Inferior parietal cortex (tissue), 1 donor: ENCODE data around the gene HHIPL2.
"Not testable (repeated sequence)": the region's sequence is repeated elsewhere in the genome, so short reads cannot be mapped to it uniquely, and the experiment has no call there.

Experiments used
- DNase-seq: peaks from one replicate; pipeline ENCODE4 v3.0.0-alpha.2; 2016; ENCODE audit errors: extremely low spot score

The HHIPL2 gene

DNA sequence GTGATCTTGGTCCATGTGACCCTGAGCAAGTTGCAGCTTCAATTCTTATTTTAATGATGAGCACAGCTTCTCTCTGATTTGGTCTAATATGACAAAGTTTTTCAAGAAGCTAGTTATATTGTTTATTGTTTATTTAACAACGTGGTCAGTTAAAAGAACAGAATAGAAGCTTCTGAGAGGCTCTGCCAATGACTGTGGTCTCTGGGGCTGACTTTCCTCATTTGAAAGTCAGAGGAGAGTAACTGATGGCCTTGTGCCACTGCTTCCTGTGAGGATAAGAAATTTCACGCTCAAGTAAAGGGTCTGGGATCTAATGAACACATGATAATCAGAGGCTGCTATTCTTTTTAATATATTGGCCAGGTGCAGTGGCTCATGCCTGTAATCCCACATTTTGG lies 7.3 kb downstream of the HHIPL2 start:
- DNase-seq = no peak

DNA sequence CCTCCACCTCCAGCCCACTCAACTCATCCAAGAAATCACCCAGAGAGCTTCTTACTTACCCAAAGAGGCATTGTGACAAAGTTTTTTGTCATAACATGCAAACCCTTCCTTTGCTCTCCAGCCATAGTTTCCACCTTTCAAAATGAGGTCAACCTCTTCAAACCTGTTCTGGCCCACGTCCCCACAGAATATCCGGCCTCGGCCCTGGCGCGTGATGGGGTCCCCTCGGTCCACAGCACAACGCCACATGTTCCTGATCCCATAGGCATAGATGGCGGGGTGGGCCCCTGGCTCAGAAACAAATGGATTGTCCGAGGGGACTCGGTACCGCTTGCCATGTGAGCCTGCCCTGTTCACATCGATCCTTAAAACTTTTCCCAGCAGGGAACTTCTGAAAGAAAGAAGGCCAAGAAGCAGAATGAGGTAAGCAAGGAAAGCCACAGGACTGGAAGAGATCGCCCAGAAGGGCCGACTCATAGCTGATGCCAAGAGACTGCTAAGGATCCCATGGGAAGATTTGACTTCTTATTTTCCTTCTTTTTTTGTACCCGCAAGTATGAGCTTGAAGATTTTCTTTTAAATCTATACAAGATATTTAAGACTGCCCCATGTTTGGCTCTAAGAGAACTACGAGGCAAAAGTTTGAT lies 7.8 kb downstream of the HHIPL2 start:
- DNase-seq = no peak

DNA sequence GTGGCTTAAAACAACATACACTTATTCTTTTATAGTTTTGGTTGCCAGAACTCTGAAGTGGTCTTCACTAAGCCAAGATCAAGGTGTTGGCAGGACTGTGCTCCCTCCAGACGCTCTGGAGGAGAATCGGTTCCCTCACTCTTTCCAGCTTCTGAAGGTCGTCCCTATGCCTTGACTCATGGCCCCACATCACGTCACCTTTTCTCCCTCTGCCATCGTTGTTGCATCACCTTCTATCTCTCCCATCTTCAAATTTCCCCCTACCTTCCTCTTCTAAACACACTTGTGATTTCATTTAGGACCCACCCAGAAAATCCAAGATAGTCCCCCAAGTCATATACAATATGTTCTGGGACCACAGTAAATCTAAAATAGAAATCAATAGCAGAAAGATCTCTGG lies 12.4 kb downstream of the HHIPL2 start:
- no peak for DNase-seq

DNA sequence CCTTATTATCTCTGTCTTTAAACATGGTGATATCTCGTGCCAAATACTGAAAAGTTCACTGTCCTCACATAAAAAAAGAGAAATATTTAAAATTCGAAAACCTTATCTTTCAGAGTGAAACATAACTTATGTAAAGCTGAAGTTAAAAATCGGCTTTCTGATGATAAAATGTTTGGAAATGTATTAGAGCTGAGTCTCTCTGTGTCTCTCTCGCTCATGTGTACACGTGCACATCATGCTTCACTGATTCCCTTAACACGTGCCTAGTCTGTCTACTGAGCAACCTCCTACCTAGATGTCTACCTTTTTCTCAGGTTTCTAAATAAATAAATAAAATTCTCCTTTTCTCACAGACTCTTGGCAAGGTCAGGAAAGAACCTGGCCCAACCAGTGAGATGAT lies 17.1 kb downstream of the HHIPL2 start:
- DNase-seq = no peak

DNA sequence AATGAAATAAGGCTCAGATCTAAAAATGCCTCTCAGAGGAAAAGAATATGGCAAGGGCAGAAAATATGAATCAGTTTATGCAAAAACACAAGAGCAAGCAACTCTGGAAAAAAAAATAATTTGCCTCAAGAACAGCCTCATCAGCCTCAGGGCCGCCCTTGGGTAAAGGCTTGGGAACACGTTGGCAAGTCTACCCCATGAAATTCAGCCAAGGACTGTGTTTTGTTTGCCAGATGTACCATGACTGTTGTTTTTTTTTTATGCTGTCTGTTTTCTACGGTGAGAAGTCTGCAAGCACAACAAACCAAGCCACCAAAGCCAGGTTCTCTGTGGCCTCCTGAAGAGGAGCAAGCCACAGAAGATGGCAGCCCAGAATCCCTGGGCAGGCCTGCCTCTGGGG lies 18.0 kb downstream of the HHIPL2 start:
- no peak for DNase-seq

DNA sequence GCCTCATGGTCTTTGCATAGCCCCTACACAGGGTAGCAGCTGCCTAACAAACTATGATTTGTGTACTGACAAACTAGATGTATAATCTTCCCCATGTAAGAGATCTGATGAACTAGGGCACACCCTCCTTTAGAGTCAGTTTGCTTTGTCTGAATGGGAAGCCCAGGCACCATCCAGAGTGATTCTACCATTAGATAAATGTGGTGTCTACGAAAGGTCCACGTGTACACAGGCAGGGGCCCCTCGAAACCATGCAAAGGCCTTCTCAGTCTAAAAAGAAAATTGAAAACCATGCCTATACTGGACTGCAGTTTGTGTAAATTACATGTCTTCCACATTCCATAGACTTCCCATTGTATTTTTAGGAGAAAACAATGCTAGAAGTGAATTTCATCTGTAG lies 18.7 kb downstream of the HHIPL2 start:
- no peak for DNase-seq

DNA sequence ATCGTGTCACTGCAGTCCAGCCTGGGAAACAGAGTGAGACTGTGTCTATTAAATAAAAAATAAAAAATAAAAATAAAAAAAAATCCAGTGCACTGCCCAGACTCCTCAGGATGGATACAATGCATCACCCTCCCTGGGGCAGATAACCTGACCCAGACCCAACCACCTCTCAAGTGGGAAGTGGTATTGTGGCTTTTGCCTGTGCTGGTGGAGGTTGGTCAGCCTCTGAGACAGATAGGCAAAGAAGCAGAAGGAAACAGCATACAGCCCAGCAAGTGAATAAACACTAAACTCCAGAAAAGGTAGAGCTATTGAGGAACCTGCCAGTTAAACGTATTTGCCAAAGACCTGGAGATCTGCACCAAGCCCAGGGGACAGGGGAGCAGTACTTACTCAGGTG lies 22.0 kb downstream of the HHIPL2 start:
- no peak for DNase-seq

DNA sequence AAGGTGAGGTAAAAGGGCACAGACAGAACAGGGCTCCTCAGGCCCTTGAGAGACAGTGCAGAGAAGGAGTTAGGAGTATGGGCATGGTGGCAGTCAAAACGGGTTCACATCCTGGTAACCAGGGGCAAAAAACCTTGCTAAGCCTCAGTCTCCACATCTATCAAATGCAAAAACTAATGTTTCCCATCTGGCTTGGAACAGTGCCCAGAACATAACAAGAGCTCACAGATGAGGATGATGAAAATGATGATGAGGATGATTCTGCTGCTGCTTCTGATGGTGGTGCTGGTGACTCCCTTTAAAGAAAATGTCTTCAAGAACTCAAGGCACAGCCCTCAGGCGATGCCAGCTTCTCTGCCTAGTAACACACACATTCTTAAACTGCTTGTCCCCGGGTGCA lies 24.1 kb downstream of the HHIPL2 start:
- no peak for DNase-seq

DNA sequence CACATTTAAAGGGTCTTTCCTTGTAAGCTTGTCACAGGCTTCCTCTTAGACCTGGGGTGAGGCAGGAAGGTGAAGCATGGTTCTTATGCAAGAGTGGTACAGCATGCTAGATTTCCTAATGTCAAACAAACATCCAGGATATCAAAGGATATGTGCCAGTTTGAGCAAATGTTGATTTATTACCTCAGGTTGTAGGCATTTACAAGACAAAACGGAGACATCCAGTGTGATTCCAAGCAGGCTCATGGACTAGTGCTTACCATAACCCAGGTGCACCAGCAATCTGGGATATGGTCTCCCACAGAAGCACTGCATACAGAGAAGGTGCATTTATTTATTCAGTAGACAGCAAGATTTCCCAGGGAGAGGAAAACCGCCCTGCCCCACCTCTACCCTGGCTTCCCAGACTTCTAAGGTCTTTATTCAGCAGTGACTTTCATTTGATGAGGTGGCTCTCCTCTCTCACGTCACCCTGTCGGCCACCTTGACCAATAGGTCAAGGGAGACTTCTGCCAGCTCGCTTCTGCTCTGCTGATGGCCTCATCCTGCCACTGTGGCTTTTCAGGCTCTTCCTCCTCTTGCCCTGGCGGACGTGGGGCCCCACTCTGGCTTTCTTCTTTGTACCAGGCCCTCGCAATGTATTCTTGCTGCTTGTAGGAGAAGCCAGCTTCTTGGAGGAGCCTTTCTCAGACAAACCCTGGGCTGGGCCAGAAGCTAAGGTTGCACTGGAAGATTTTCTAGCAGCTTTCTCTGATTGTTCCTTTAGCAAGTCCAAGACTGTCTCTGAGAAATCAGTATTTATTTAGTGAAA lies 25.6 kb downstream of the HHIPL2 start:
- no peak for DNase-seq

DNA sequence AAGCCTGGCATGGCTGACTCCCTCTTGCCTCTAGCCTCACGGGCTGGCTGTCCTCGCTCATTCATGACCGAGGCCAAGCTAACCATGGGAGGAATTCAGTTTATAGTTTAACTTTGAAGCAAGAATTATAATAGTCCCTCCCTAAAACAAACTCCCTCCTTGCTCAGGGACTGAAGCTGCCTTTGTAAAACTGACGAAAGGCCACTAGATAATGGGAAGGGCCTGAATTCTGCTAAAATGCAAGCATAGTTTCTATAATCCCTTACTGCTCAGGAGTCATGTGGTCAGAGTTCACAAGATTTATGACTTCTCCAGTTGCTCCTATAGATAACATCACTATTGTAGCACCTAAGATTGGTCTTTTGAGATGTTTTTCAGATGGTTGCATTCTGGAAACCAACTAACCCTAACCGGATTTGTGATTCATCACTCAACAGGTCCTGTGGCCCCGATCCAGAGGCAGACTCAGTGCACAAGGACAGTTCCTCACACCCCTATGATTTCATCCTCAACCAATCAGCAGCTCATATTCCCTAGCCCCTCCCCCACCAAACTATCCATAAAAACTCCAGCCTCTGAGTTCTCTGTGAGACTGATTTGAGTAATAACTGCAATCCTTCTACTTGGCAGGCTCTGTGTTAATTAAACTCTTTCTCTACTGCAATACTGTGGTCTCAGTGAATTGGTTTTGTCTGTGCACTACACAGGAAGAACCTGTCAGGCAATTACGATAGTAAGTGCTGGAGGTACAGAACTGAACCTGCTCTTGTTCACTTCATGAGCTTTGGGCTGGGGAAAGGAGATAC lies 26.4 kb downstream of the HHIPL2 start:
- no peak for DNase-seq

DNA sequence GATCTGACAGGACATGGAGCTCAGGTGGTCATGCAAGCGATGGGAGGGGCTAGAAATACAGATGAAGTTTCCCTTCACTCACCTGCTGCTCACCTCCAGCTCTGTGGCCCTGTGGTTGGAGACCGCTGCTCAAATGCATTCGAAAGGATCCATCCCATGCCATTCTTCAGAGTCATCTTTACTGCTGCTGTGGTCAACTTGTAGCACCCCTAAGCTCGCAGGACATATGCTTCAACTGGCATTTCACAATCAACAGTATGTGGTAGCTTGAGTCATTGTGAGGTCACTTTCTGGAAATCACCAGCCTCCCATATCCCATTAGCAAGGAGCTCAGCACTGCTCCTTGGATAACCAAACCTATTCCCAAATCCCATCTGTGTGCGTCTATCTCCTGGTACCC lies 58.4 kb downstream of the HHIPL2 start:
- DNase-seq = not testable (repeated sequence)

DNA sequence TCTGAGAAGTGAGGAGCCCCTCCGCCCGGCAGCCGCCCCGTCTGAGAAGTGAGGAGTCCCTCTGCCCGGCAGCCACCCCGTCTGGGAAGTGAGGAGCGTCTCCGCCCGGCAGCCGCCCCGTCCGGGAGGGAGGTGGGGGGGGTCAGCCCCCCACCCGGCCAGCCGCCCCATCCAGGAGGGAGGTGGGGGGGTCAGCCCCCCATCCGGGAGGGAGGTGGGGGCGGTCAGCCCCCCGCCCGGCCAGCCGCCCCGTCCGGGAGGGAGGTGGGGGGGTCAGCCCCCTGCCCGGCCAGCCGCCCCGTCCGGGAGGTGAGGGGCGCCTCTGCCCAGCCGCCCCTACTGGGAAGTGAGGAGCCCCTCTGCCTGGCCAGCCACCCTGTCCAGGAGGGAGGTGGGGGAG lies 60.1 kb downstream of the HHIPL2 start:
- not testable (repeated sequence) for DNase-seq

DNA sequence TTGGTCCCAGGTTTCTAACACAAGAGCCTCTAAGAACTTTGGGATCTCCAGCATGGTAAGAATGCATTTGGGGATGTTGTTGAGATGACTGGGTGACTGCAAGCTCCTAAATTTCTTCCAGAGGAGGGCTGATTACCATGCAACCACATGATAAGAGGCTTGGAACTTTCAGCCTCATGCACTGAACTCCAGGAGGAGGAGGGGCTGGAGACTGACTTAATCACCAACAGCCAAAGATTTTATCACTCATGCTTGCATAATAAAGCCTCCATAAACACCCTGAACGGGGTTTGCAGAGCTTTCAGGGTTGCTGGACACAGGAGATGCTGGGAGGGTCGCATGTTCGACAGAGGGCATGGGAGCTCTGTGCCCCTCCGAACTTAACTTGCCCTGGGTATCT lies 63.9 kb downstream of the HHIPL2 start:
- DNase-seq = not testable (repeated sequence)

DNA sequence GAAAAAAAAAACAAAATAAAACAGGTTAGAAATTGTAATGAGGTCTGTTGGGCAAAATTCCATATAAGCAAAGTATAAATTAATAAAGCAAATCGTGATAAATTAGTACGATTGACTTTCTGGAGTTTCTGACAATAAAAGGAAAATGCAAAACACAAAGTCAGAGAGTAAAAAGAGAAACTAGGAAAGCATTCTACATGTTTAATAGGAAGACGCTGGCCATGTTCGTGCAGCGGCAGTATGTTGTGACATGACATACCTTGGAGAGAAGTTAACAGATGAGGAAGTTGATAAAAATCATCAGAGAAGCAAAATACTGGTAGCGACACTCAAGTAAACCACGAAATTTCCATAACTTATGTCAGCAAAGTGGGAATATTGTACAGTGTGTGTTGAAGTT lies 68.3 kb downstream of the HHIPL2 start:
- not testable (repeated sequence) for DNase-seq

DNA sequence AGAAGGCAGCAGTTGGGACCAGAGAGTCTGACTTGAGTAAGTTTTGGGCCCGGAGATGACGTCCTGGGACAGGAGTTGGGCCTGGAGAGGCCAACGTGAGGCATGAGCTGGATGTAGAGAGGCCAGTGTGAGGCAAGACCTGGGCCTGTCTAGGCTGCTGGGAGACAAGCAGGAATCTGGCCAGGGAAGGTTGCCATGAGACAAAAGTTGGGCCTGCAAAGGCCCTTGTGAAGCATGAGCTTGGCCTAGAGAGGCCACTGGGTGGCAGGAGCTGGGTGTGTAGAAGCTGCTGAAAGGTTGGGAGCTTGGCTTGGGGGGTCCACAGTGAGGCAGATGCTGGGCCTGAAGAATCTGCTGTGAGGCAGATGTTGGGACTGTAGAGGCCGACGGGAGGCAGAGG lies 71.5 kb downstream of the HHIPL2 start:
- not testable (repeated sequence) for DNase-seq

DNA sequence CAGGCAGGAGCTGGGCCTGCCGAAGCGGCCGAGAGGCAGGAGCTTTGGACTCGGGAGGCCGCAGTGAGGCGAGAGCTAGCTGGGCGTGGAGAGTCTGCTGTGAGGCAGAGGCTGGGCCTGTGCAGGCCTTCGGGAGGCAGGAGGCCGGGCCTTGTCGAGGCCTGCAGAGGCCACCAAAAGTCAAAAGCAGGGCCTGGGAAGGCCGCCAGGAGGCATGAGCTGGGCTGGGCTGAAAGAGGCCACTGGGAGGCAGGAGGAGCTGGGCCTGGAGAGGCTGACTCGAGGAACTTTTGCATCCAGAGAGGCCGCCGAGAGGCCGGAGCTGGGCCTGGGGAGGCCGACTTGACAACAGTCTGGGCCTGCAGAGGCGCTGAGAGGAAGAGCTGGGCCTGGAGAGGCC lies 74.2 kb downstream of the HHIPL2 start:
- not testable (repeated sequence) for DNase-seq

DNA sequence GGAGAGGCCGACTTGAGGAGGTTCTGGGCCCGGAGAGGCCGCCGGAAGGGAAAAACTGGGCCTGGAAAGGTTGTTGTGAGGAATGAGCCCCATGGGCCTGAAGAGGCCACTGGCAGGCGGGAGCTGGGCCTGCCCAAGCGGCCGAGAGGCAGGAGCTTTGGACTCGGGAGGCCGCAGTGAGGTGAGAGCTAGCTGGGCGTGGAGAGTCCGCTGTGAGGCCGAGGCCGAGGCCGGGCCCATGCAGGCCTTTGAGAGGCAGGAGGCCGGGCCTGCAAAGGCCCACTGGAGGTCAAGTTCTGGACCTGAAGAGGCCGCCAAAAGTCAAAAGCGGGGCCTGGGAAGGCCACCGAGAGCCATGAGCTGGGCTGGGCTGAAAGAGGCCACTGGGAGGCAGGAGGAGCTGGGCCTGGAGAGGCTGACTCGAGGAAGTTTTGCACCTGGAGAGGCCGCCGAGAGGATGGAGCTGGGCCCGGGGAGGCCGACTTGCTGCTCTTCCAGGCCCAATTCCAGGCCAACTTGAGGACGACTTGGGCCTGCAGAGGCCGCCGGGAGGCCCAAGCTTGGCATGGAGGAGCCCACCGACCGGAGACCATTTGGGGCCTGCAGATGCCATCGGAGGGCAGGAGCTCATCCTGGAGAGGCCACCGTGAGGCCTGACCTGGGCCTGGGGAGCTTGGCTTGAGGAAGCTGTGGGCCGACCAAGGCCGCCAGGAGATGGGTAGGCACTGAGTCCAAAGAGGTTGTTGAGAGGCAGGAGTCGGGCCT lies 74.9 kb downstream of the HHIPL2 start:
- DNase-seq = not testable (repeated sequence)
